Measurements from ENCODE around the gene KLHL26.

- TF ChIP-seq, protein P1, sequence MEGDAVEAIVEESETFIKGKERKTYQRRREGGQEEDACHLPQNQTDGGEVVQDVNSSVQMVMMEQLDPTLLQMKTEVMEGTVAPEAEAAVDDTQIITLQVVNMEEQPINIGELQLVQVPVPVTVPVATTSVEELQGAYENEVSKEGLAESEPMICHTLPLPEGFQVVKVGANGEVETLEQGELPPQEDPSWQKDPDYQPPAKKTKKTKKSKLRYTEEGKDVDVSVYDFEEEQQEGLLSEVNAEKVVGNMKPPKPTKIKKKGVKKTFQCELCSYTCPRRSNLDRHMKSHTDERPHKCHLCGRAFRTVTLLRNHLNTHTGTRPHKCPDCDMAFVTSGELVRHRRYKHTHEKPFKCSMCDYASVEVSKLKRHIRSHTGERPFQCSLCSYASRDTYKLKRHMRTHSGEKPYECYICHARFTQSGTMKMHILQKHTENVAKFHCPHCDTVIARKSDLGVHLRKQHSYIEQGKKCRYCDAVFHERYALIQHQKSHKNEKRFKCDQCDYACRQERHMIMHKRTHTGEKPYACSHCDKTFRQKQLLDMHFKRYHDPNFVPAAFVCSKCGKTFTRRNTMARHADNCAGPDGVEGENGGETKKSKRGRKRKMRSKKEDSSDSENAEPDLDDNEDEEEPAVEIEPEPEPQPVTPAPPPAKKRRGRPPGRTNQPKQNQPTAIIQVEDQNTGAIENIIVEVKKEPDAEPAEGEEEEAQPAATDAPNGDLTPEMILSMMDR (IDR thresholded peaks at IDR 0.05): no peak
- TF ChIP-seq EP300 (IDR thresholded peaks at IDR 0.05; ENCODE audit: low read depth): no peak
- no peak for TF ChIP-seq POLR2A (IDR thresholded peaks at IDR 0.05)
- no peak for TF ChIP-seq POLR2AphosphoS5 (IDR thresholded peaks at IDR 0.05)
Measured at GRCh38 chr19:18667531-18668251, 30.9 kb downstream of the KLHL26 start.

Measured in transverse colon (tissue), 4 donors.